Coronary artery (tissue), 2 donors: ENCODE results near the gene PDE4DIP.
"Not testable (repeated sequence)": the region's sequence is repeated elsewhere in the genome, so short reads cannot be mapped to it uniquely, and the experiment has no call there.

ENCODE experiments used
- DNase-seq: peaks from one replicate; pipeline ENCODE4 v3.0.0-alpha.2; 2017; ENCODE audit warnings: low spot score
- H3K27ac ChIP-seq, 2 donors: fragments of 200-600 bp; sonication (generic); one replicate each; pipeline ENCODE4 v1.5.1; 2016 to 2019
- H3K4me3 ChIP-seq: fragments of 200-600 bp; sonication (generic); 2 replicates; pipeline ENCODE4 v1.5.1; 2016; ENCODE audit warnings: mild to moderate bottlenecking, moderate library complexity

Gene PDE4DIP

DNA sequence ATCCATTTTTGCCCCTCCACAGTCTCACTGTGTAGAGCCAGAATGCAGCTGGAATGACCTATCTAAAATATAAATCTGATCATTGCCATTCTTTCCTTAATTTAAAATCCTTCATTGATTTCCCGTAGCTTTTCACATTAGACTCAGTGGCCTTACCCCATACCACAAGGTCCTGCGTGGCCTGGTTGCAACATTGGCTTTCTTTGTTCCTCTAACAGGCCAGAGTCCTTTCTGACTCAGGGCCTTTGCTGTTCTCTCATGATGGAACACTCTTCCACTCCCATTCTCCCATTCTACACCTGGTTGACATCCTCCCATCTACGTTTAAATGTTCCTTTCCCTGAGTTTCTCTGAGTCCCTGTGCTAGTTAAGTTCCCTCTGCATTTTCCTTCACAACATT lies 18.4 kb downstream of the PDE4DIP start:
- not testable (repeated sequence) for DNase-seq, H3K4me3 ChIP-seq, H3K27ac ChIP-seq

DNA sequence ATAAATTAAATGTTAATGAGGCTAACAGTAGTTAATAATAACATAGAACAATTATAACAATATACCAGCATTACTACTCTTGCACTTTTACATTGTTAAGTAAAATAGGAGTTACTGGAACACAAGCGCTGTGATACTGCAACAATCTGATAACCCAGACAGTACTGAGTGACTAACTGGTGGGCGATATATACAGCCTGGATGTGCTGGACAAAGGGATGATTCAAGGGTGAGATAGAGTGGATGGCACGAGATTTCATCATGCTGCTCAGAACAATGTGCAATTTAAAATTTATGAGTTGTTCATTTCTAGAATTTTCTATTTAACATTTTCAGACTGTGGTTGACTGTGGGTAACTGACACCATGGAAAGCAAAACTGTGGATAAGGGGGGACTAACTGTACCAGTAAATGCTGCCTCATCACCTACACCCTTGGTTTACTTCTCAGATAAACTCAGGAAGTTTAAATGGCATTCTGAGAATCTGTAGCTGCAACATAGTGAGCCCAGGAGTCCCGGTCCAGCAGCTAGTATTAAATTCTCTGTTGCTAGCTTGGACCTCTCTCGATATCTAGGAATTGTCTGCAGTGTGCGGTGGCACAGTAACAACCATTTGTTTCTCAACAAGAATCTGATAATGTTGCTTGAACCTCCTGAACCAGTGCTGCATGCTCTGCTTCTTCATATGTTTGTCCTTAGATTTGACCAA lies 24.9 kb downstream of the PDE4DIP start:
- DNase-seq, result not testable (repeated sequence)

DNA sequence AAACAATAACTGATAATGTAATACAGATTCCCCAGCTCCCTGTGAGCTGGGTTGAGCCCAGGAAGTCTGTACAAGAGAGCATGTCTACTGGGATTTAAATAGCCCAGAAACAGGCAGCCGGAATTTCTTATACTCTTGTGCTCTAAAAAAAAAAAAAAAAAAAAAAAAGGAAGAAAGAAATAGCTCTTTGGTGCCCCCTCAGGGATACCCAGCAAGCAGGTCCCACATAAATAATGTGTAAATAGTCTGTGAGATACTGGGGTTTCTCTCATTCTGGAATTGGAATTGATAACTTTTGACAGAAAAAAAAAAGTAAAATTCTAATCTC lies 25.4 kb downstream of the PDE4DIP start:
- DNase-seq, H3K27ac ChIP-seq, H3K4me3 ChIP-seq: not testable (repeated sequence)

More for the DNA sequence above, 24.9 kb downstream of the PDE4DIP start:
- not testable (repeated sequence) for H3K27ac ChIP-seq, H3K4me3 ChIP-seq

GRCh38 chr1:148874408-148875388 lies 30.5 kb downstream of the PDE4DIP start:
- H3K27ac ChIP-seq, H3K4me3 ChIP-seq, DNase-seq: not testable (repeated sequence)

GRCh38 chr1:148879812-148880416 lies 35.7 kb downstream of the PDE4DIP start:
- H3K27ac ChIP-seq, DNase-seq, H3K4me3 ChIP-seq: not testable (repeated sequence)

- not testable (repeated sequence) for DNase-seq, H3K27ac ChIP-seq, H3K4me3 ChIP-seq
These were observed 37.0 kb downstream of the PDE4DIP start for GRCh38 chr1:148881261-148881660.

GRCh38 chr1:148885219-148885618 lies 41.0 kb downstream of the PDE4DIP start:
- H3K4me3 ChIP-seq, DNase-seq, H3K27ac ChIP-seq: not testable (repeated sequence)

DNA sequence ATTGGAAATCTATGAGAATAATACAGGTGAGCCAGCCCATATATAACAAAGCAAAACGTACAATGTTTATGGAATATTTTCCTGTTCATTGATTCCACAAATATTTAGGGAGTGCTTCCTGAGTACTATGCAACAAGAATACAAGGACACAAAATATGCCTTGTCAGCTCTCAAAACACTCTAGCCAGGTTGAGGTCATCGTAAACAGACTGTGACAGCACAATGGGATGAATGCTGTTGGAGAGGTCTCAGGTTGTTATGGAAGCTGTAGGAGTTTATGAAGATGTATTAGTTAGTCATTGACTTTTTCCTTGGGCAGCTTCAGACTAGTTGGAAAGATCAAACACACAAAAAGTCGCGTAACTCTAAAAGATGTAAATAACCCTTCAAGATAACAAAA lies 42.1 kb downstream of the PDE4DIP start:
- H3K4me3 ChIP-seq, H3K27ac ChIP-seq, DNase-seq: not testable (repeated sequence)

DNA sequence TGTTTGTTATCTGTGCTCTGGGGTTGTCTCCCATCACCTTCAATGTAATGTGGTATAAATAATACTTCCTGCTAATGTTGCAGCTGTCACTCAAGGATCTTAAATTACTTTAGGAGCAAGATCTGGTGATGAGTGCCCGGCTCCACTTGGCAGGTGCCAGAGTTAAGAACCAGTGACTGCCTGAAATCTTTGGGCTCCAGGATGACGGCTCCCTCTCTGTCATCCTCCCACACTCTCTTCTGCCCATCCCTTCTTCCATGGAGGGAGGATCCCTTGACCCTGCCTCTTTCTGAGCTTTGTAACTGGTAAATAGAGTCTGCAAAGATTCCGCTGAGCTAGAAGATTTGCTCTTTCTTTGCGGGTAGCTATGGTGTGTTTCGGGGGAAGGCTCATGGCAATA lies 44.4 kb downstream of the PDE4DIP start:
- not testable (repeated sequence) for H3K27ac ChIP-seq, H3K4me3 ChIP-seq, DNase-seq

DNA sequence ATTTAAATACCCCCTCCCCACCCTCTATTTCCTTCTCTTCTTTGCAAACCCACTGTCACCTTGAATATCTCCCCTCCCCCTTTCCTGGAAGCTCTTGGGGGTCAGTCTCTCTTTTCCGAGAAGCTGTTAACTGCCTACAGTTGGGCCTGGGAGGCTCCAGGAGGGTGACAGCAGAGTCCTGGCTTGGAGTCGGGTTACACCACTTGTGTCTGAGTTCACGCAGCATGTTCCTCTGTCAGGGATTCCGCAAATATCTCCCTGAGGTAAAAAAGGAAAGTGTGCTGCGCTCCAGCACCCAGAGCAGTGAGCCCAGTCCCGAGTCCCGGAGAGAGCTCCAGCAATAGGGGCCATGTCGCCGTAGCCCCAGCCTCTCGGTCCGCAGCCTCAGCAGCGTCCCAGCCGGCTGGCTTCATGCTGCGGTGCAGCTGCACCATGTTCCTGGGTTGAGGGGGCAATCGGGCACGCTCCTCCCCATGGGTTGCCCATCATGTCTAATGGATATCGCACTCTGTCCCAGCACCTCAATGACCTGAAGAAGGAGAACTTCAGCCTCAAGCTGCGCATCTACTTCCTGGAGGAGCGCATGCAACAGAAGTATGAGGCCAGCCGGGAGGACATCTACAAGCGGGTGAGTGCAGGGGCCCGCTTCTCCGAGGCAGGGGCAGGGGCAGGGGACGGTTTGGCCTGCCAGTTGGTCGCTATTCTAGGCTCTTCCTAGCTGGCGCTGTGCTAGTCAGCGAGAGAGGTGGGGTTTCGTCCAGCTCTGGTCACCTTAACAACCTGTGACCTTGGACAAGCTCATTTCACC lies 45.2 kb downstream of the PDE4DIP start:
- H3K27ac ChIP-seq, H3K4me3 ChIP-seq: not testable (repeated sequence)

GRCh38 chr1:148890075-148890568 lies 45.9 kb downstream of the PDE4DIP start:
- DNase-seq, H3K27ac ChIP-seq, H3K4me3 ChIP-seq: not testable (repeated sequence)

More for the DNA sequence above, 45.2 kb downstream of the PDE4DIP start:
- DNase-seq, result not testable (repeated sequence)

DNA sequence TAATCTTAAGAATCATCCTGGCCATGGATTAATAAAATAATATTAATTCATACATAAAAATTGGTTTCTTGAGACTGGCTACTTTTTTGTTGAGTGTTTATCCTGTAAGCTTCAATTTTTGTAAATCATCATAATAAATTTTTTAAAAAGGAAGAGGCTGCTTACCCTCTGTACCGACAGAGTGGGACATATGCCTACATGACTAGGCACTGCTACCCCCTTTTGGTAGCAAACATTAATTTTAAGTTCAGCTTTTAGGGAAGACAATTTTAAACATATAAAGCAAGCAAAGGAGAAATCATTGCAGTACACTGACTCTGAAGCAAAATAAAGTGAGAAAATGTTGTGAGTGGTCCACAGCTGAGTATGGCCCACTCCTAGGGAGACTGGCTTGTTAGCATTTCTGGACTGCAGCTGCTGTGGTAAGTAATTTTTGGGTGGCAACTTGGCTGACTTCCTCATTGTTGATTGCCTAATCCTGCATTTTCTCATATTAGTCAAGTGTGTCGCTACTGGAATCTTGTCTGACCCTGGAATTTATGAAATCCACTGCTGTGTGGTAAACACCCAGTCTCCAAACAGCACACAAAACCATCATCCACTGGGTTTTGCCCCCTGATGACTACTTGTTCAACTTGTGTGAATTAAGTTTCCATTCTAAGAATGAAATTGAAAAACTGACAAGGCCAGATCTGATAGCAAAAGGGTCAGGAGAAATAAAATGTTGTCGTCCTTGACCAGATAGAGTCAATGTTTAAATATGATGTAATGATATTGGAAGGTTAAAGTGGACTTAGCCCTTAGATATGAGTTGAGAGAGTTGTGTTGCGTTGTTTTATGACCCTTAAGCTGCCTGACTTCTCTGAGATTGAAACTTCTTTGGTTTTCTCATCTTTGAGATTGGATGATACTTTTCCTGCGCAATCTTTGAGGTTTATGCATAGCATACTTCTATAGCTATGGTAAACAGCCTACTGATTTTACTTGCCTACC lies 50.4 kb downstream of the PDE4DIP start:
- DNase-seq, H3K4me3 ChIP-seq, H3K27ac ChIP-seq: not testable (repeated sequence)

GRCh38 chr1:148900026-148900425 lies 55.8 kb downstream of the PDE4DIP start:
- not testable (repeated sequence) for H3K27ac ChIP-seq, H3K4me3 ChIP-seq, DNase-seq

DNA sequence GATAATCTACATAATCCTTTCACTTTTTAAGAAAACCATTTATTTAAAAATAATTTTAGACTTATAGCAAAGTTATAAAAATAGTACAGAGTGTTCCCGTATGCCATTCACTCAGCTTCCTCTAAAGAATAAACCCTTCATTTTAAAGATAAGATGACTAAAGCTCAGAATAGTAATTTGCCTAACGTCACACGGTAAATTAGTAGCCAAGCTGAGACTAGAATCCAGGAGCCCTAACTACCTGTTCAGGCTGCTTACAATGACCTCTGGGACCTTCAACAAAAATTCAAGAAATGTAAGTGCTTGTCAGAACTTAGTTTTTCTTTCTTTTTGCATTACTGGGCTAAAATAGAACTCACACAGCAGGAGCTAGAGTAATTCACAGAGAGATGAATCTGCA lies 56.5 kb downstream of the PDE4DIP start:
- DNase-seq, H3K4me3 ChIP-seq: not testable (repeated sequence)
- H3K27ac ChIP-seq, result peak overlapping the region in 1 of 2 donors; percentile 79

GRCh38 chr1:148901150-148901952 lies 57.1 kb downstream of the PDE4DIP start:
- H3K4me3 ChIP-seq, DNase-seq: not testable (repeated sequence)
- peak overlapping the region in 1 of 2 donors; percentile 79 for H3K27ac ChIP-seq

DNA sequence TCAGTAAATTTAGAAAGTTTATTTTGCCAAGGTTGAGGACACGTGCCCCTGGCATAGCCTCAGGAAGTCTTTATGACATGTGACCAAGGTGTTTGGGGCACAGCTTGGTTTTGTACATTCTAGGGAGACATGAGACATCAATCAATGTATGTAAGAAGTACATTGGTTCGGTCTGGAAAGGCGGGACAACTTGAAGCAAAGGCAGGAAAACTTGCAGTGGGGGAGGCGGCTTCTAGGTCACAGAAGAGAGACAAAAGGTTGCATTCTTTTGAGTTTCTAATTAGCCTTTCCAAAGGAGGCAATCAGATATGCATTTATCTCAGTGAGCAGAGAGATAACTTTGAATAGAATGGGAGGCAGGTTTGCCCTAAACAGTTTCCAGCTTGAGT lies 57.7 kb downstream of the PDE4DIP start:
- DNase-seq, H3K4me3 ChIP-seq: not testable (repeated sequence)
- H3K27ac ChIP-seq, result peak overlapping the region in 1 of 2 donors; percentile 76
